Fibroblast of peridontal ligament (primary cell): Measurements from ENCODE around the gene TTC23.
A peak's percentile ranks its signal among the peaks of the same experiment; 100 is the strongest.

Experiments
- DNase-seq: peaks from one replicate; pipeline ENCODE4 v3.0.0-alpha.2; 2010; ENCODE audit errors: extremely low read depth

TTC23 gene

DNA sequence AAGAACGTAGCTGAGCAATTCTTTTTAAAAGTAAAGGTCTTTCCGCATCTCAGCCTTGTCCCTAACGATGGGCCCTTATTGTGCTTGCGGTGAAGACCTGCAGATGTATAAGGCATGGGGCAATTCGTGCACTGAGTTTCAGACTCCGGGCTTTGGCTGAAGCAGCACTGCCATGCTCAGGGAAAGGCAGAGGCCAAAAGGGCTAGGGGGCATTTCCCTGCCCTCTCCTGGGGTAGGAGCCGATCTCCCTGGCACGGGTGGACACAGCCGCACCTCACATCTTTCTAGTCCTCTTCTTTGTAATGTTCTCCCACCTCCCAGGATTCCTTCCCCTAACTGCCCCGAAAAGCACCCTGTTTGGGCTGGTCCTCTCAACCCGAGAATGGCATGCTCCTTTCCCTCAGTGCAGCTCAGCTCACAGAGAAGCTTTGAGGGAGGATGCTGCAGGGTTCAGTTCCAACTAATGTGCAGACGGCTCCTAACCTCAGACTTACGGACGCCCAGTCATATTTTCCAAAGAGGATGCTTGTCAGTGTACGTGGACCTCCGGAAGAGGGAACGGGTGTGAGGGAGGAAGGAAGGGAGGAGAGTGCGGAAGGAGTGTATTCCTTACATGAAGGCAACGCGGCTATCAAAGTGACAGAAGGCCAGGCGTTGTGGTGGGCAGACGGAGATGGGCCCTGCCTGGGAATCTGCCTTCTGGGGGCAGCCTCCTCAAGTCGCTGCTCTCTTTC is 83.3 kb downstream of the TTC23 start:
- DNase-seq: no peak

- DNase-seq: no peak
Measured at GRCh38 chr15:99165020-99165790, 84.2 kb downstream of the TTC23 start.

DNA sequence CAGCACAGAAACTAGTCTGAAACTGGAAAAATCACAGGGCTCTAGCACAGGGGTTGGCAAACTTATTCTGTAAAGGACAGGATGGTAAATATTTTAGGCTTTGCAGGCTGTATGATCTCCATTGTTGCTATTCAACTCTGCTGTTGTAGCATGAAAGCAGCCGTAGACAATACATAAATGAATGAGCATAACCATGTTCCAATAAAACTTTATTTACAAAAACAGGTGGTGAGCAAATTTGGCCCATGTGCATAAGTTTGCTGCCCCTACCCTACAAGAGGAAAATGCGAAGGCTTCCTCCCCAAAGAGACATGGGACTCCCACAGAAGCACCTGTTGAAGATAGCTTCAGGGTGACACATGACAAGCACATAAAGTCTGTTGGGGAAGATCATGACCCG is 85.3 kb downstream of the TTC23 start:
- no peak for DNase-seq

DNA sequence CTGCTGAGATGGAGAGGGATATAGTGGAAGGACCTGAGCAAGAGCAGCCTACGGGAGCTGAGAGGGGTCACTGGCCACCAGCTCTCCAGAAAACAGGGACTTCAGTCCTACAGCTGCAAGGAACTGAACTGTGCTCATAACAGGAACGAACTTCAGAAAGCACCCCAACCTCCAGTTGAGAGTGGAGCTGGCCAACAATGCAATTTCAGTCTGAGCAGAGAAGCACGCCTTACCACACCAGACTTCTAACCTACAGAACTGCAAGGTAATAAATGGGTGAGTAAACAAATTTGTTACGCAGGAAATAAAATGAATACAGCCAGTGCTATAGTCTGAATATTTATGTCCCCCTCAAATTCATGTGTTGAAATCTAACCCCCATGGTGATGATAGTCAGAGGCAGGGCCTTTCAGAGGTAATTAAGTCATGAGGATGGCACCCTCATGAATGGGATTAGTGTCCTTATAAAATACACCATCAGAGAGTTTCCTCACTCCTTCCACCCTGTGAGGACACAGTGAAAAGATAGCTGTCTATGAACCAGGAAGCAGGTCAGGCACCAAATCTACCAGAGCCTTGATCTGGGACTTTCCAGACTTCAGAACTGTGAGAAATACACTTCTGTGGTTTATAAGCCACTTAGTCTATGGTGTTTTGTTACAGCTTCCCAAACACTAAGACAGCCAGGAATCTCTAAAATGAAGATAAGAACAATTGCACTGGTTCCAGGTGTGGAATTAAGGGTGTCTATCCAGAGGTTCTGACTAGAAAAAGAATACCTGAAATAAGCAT is 85.9 kb downstream of the TTC23 start:
- DNase-seq: no peak

- no peak for DNase-seq
Measured at GRCh38 chr15:99158626-99159412, 90.6 kb downstream of the TTC23 start.

DNA sequence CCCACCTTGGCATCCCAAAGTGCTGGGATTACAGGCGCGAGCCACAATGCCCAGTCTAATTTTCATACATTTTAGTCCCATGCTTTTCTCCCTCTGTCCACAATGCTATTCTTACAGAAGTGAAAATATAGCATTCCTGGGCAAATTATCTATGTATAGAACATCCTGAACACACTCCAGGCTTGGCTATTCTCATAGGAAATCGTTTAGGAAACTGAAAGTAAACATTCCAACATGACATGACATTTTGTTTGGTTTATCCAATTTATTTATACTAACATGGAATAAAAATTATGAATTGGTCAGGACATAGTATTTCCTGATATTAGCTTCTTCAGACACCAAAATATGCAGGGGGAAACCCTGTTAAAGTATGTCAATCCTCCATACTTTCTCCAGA is 91.9 kb downstream of the TTC23 start:
- DNase-seq: peak; percentile 34

GRCh38 chr15:99155961-99156443 is 93.4 kb downstream of the TTC23 start:
- DNase-seq: peak; percentile 25

DNA sequence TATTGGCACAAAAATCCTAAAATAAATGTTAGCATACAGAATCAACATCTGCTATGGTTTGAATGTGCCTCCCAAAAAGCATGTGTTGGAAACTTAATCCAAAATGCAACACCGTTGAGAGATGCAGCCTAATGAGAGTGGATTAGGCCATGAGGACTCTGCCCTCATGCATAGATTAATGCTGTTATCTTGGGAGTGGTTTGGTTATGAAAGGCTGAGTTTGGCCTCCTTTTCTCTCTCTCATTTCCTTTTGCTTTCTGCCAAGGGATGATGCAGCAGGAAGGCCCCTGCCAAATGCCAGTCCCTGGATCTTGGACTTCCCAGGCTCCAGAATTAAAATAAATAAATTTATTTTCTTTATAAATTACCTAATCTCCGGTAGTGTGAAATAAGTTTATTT is 95.1 kb downstream of the TTC23 start:
- DNase-seq: no peak

- DNase-seq: no peak
Measured at GRCh38 chr15:99153026-99153535, 96.3 kb downstream of the TTC23 start.

- DNase-seq: no peak
Measured at GRCh38 chr15:99151156-99151555, 98.2 kb downstream of the TTC23 start.

- no peak for DNase-seq
Measured at GRCh38 chr15:99149366-99149765, 100.0 kb downstream of the TTC23 start.

GRCh38 chr15:99148851-99149276 is 100.5 kb downstream of the TTC23 start:
- no peak for DNase-seq

GRCh38 chr15:99146661-99147060 is 102.7 kb downstream of the TTC23 start:
- no peak for DNase-seq

- DNase-seq: no peak
Measured at GRCh38 chr15:99145778-99146177, 103.6 kb downstream of the TTC23 start.

DNA sequence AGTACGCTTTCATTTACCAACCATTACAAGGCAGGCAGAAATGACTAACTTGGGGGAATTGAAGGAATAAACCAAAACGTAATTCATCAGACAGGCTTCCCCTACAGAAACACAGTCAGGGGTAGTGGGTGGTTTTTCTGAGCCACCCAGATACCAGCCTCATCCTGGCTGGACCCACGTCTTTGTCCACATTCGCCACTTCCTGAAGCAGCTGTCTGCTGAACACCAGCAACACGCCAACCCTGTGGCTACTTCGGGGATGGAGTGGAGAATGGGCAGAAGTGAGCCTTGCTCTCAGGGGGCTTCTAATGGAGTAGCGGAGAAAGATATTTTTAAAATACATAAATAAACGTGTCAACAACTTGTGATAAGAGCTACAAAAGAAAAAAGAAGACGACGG is 104.4 kb downstream of the TTC23 start:
- no peak for DNase-seq

GRCh38 chr15:99143655-99144610 is 105.4 kb downstream of the TTC23 start:
- peak; percentile 50 for DNase-seq

DNA sequence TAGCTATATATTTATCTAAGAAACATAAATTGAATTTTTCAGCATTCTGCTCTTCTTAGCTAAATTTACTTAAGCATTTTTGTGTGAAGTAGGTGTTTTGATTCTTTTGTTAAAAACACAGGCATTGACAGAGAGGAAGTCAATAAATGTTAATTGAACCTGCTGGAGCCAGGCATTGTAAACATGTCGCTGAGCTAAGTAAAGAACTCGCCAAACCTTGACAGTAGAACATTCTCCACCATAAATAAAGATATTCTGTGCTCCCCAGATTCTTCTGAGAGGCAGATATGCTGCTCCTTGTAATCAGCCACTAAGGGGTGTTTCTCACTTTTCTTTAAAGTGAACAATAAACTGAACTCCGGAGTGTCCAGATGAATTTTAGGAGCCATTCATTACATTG is 106.1 kb downstream of the TTC23 start:
- no peak for DNase-seq

DNA sequence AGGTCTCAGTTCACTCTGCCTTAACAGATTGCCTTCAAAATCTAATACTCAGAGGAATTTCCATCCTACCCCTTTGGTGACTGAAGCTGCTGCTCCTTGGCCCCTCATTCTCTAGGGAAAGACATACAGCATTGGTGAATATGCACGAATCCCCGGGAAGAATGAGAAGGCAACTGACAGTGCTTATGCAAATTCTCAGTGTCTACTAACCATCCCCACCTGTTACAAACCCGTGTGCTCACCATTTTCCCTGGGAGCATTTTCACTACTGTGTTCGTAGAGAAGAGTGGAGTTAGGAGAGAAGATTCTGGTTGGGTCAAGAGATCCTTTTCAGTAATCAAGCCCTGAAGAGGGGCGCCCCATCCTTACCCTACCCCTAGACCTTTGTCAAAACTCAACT is 106.8 kb downstream of the TTC23 start:
- no peak for DNase-seq

- DNase-seq: no peak
Measured at GRCh38 chr15:99141943-99142342, 107.4 kb downstream of the TTC23 start.

GRCh38 chr15:99140590-99140989 is 108.8 kb downstream of the TTC23 start:
- no peak for DNase-seq
